NCI-H2196 treated with DMSO at 0.1 percent for 48 hours (cell line): ENCODE measurements around the gene MARCHF9.

Experiments
- DNase-seq: peaks from one replicate; lab custom pipeline; 2025; ENCODE audit not compliant: unreplicated experiment; lab: John Stamatoyannopoulos, UW

The MARCHF9 gene

DNA sequence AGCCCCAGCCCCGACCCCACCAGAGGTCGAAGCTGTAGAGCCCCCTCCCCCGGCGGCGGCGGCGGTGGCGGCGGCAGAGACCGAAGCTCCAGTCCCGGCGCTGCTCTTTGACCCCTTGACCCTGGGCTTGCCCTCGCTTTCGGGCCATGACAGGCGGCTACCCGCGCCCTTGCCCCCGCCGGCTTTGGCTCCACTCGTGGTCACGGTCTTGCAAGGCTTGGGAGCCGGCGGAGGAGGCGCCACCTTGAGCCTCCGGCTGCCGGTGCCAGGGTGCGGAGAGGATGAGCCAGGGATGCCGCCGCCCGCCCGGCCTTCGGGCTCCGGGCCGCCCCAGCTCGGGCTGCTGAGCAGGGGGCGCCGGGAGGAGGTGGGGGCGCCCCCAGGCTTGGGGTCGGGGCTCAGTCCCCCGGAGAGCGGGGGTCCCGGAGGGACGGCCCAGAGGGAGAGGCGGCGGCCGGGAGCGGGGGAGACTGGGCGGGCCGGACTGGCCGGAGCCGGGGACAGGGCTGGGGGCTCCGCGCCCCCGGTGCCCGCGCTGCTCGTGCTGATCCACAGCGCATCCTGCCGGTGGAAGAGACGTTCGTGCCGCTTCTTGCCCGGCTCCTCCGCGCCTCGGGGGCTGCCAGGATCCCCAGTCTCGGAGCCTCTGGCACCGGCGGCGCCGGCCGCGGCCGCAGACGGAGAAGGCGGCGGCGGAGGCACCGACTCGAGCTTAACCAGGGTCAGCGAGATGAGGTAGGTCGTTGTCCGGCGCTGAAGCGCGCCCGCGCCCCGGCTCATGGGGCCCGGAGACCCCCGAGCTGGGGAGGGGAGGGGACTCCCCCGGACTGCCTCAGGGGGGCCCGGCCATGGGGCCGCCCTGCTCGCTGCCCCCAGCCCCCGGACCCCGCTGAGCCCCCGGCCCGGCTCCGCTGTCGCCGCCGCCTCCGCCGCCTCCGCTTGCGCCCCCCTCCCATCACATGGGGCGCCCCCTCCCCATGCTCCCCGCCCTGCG is 17.1 kb upstream of the MARCHF9 start:
- no peak for DNase-seq

GRCh38 chr12:57738661-57739237 is 16.2 kb upstream of the MARCHF9 start, which contains the start of gene AGAP2:
Gene AGAP2 (minus strand): TSS chr12:57738742. CDS start chr12:57738246, 496 bp downstream.
- no peak for DNase-seq

- DNase-seq = no peak
Measured at GRCh38 chr12:57739387-57739786, 15.5 kb upstream of the MARCHF9 start.

DNA sequence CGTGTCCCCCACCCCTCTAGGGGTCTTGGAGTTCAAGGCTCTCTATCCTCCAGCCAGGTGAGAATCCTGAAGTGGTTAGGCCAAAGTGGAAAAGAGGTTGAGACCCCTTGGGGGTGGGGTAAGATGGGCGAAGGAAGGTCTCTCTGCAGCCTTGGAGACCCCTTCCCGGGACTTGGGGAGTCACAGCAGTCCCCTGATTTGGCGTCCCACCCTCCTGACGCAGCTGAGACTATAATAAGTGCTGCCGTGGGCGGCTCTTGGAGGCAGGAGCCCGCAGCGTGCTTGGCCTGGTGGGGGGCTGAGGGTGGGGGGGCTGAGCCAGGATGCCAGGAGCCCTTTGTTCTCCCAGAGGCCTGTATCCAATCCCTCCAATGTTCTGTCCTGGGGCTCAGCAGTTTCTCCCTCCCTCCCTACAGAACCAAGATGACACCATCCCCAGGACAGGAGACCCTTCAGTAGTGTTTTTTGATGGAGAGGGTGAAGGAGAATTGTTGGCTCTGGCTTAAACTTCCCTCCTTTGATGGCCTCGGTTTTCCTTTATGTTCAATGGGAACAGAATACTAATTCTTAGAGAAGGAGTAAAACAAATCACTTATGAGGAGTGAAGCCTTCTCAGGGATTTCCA is 14.9 kb upstream of the MARCHF9 start:
- no peak for DNase-seq

DNA sequence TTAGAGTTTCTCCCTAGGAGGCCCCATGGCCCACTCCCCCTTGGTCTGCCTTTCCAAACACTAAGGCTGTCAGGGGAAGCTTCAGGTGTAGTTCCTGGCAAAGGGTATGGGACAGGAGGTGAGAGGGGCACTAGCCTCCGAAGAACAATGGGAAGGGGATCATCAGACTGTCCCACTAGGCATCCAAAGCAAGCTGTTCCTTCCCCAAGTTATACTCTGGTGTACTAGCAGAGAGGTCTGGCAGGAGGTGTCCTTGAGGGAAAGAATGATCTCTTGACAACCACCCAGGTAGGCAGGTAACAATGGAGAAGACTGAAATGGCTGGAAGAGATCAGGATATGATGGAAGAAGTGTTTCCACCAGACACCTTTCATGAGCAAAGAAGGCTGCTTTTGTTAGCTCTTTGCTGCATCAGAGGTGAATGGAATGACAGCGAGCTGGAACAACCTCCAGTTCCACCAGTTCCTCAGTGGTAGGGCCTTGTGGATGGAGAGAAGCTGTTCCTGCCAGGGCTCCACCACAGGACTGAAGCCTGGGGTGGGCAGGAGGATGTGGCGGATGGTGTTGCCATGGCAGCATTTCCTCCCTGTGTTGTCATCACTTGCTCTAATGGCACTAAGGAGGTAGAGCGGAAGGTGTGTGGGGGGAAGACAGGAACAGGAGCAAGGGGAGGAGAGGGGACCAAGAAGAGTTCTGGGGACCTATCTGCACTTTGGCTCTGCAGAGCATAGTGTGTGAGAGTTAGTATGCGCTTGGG is 14.1 kb upstream of the MARCHF9 start:
- DNase-seq = no peak

- no peak for DNase-seq
Measured at GRCh38 chr12:57741413-57741789, 13.5 kb upstream of the MARCHF9 start.

DNA sequence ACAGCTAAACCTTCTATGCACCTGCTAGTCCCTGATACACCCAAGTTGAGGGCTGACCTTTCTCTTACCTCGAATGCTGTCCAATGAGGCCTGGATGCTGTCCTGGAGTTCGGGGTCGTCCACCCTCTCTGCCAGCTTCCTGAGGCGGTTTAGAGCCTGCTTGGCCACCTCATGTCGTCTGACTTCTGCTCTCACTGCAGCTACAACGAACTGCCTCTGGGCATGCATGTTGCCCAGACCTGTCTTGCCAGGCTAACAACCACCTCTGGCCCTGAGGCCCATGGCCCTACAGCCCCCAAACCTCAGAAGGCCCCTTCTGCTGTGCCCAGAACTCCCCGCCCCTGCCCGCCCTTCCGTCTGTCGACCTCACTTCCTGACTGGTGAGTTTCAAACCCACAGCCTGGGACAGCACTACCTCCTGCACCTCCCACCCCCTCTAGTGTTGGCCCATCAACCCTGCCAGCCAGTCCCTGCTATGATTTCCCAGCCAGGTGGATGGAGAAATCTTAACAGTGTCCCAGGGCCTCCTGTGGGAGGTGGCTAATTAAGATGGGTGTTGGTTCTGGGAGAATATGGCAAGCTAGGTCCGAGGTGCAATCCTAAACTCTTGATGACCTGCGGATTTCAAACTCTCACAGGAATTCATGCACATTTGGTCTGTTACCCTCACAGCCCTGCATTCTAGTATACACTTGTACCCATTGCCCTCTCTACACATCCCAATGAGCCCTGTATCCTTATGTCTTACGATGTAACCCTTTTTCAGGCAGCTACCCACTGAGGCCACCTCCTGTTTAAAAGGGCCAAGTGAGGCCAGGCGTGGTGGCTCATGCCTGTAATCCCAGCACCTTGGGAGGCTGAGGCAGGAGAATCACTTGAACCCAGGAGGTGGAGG is 12.8 kb upstream of the MARCHF9 start:
- no peak for DNase-seq

GRCh38 chr12:57743769-57744168 is 11.1 kb upstream of the MARCHF9 start:
- no peak for DNase-seq

GRCh38 chr12:57744194-57744776 is 10.6 kb upstream of the MARCHF9 start:
- no peak for DNase-seq

GRCh38 chr12:57744777-57745484 is 10.0 kb upstream of the MARCHF9 start, which contains the start of gene TSPAN31:
Gene TSPAN31 (plus strand): TSS chr12:57745039. CDS start chr12:57745155, 116 bp downstream.
- DNase-seq = peak; percentile 96

GRCh38 chr12:57745485-57745881 is 9.4 kb upstream of the MARCHF9 start:
- DNase-seq = no peak

DNA sequence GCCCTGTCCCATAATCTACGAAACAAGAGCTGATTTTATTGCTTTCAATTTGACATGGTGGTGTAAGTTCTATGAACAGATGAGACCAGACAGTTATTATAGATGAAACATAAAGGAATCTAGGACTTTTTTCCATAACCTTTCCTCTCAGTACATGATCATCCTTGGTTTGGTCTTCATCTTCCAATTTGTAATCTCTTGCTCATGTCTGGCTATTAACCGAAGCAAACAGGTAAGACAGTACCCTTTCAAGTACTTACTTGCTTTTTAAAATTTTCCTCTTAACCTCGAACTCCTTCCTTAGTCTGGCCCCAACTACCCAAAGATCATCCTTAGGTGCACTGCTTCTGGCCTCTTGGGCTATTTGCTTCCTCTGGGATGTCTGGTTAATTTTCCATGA is 8.9 kb upstream of the MARCHF9 start:
- no peak for DNase-seq

- no peak for DNase-seq
Measured at GRCh38 chr12:57749061-57749460, 5.8 kb upstream of the MARCHF9 start.

GRCh38 chr12:57750561-57751431 is 4.1 kb upstream of the MARCHF9 start:
- DNase-seq = no peak

GRCh38 chr12:57751432-57751787 is 3.5 kb upstream of the MARCHF9 start:
- no peak for DNase-seq

DNA sequence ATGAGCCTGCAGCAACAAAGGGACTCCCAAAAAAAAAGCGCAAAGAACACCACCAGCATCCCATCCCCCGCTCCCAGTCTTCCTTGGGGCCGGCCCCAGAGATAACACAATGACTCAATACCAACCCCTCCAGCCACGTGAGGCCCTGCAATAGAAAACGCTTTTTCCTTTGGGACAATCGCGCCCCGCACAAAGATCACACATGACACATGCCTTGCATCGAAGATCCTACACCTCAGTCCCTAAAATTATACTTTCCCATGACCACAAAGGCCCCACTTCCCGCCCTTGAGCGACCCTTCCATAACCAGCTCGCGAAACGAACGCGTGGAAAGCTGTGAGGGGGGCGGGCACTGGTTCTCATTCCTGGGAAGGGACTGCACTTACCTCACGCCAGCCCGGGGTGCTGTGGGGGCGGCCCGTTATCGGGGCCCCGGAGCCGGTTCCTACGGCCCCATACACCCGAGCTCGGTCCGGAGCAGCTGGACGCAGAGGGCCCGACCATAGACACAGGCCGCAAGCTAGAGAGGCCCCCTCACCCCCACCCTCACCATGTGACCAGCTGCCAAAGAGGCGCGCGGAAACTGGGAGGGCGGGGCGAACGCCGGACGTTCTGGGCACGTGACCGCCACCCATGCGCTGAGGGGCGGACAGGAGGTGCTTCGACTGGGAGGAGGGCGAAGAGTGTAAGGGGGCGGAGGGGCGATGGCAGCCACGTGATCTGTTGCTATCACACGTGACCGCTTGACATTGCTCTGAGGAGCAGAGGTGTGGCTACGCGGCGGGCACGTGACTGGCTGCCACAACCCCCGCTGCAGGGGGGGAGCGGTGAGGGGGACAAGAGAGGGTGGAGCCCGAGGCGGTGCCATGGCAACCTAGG is 2.9 kb upstream of the MARCHF9 start, which contains the start of gene CDK4:
TSS of gene CDK4 (minus strand) at position 523 of the 880 bp plus-strand sequence. CDS start 593 bp downstream, outside the sequence.
- DNase-seq = peak; percentile 99

DNA sequence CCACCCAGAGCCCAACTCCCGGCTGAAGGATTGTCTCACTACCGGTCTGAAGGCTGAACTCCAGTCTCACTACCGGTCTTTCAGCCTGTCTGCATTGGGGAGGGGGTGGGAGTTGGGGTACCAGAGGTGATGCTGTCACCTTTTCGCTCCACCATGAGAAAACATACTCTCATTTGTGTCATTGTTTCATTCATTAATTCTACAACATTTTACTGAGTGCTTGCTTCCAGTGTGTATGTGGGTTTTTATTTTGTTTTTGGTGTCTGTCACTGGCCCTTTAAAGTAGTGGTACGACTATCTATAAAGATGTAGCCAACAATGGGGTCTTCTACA is 2.3 kb upstream of the MARCHF9 start:
- no peak for DNase-seq
